Measurements from ENCODE around the gene MREG. TPM values are rescaled to one million over a fixed set of nuclear protein-coding genes. Genes with fewer than 3 reads are reported as not detected.

The MREG gene
- polyA plus RNA-seq, 3 donors = 0.14 to 0.47 TPM; not detected in 1

DNA sequence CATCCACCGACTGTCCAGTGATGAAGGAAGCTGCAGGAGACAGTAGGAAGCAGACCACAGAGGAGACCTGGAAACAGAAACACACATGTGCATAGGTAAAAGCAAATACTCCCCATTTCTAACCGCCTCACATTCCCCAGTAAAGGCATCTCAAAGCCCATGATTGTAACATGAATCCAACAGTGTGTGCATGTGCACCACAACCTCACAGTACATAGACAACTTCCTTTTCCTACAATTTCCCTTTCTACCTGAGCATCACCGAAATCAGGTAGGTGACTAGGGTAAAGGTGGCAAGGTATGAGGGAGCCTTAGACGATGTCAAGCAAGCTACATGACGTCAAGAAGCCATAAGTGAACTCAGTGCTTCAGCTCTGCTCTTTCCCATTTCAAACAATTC, 30.6 kb upstream of the MREG start:
- TF ChIP-seq, protein P1, sequence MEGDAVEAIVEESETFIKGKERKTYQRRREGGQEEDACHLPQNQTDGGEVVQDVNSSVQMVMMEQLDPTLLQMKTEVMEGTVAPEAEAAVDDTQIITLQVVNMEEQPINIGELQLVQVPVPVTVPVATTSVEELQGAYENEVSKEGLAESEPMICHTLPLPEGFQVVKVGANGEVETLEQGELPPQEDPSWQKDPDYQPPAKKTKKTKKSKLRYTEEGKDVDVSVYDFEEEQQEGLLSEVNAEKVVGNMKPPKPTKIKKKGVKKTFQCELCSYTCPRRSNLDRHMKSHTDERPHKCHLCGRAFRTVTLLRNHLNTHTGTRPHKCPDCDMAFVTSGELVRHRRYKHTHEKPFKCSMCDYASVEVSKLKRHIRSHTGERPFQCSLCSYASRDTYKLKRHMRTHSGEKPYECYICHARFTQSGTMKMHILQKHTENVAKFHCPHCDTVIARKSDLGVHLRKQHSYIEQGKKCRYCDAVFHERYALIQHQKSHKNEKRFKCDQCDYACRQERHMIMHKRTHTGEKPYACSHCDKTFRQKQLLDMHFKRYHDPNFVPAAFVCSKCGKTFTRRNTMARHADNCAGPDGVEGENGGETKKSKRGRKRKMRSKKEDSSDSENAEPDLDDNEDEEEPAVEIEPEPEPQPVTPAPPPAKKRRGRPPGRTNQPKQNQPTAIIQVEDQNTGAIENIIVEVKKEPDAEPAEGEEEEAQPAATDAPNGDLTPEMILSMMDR (IDR thresholded peaks at IDR 0.05) = no peak
- no peak overlapping the region for H2AFZ ChIP-seq (ENCODE audit: insufficient read depth, low read depth, low read length, poor library complexity, severe bottlenecking)
- Mint-ChIP-seq H3K27ac (no peak overlapping the region), H3K4me1 (no peaks in the 10 kb centered on the region), H3K4me3 (no peak overlapping the region), H3K27me3 (ENCODE audit: low read depth in 3 of 3) (peaks cover 0 to 2% (median 0%) of the 10 kb centered on the region in 3 donors), H3K9me3 (no peaks in the 10 kb centered on the region), H3K36me3 (peaks cover 50 to 52% of the 10 kb centered on the region in 2 donors)
- no peaks in the 10 kb centered on the region for H3K79me2 ChIP-seq (ENCODE audit: insufficient read depth, low read length)
- intact Hi-C loops (cut with micrococcal nuclease) = no loop called here
- no peak overlapping the region for H3K9ac ChIP-seq (ENCODE audit: insufficient read depth, low read length, poor library complexity, severe bottlenecking)
- no peak for DNase-seq
- H3K4me3 ChIP-seq (replicated peaks in 1 of 3; ENCODE audit: low read depth in 2 of 3, low read length in 3 of 3) = no peak overlapping the region
- H3K9me3 ChIP-seq (replicated peaks in 1 of 2; ENCODE audit: control insufficient read depth in 1 of 2, insufficient read depth in 1 of 2, low read length in 2 of 2) = no peaks in the 10 kb centered on the region
- H3K27ac ChIP-seq (ENCODE audit: low read depth in 1 of 2, low read length in 2 of 2) = no peak overlapping the region
- H4K20me1 ChIP-seq (ENCODE audit: insufficient read depth, low read length) = no peaks in the 10 kb centered on the region
- no peak overlapping the region for H3K4me2 ChIP-seq (replicated peaks; ENCODE audit: extremely low read depth, low read length, poor library complexity, severe bottlenecking)
- 100% methylated on average over 2 of the region's 5 CpGs for WGBS (ENCODE audit: insufficient coverage)
- no peaks in the 10 kb centered on the region for H3K27me3 ChIP-seq (ENCODE audit: control insufficient read depth in 2 of 2, insufficient read depth in 2 of 2, low read length in 2 of 2)
- H3K36me3 ChIP-seq (replicated peaks in 1 of 2; ENCODE audit: control insufficient read depth in 1 of 2, insufficient read depth in 2 of 2, low read length in 2 of 2) = peaks cover 16 to 75% of the 10 kb centered on the region in 2 donors
- H3K4me1 ChIP-seq (ENCODE audit: control insufficient read depth in 1 of 2, insufficient read depth in 2 of 2, low read length in 2 of 2) = no peaks in the 10 kb centered on the region

DNA sequence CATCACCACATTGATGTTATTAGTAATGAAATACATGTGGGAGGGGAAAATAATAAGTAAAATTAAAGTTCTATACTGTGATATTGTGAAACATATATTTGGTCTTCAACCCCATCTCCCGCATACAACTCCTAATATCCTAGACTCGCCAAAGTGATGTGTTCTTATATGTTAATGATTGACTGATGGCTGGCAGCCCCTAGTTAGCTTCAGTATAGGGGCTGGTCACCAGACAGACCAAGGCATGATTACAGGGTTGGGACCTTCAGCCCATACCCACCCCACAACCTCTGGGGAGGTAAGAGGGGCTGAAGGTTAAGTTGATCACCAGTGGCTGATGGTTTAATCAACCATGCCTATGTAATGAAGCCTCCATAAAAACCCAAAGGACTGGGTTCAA, 28.1 kb upstream of the MREG start:
- no peak for DNase-seq
- Mint-ChIP-seq H3K9me3 (no peaks in the 10 kb centered on the region), H3K27me3 (ENCODE audit: low read depth in 3 of 3) (peaks cover 0 to 2% (median 0%) of the 10 kb centered on the region in 3 donors), H3K27ac (no peak overlapping the region), H3K4me3 (no peak overlapping the region), H3K4me1 (no peaks in the 10 kb centered on the region), H3K36me3 (peaks cover 57 to 59% of the 10 kb centered on the region in 2 donors)
- no peaks in the 10 kb centered on the region for H4K20me1 ChIP-seq (ENCODE audit: insufficient read depth, low read length)
- peaks cover 4 to 69% of the 10 kb centered on the region in 2 donors for H3K36me3 ChIP-seq (replicated peaks in 1 of 2; ENCODE audit: control insufficient read depth in 1 of 2, insufficient read depth in 2 of 2, low read length in 2 of 2)
- TF ChIP-seq, protein P1 (IDR thresholded peaks at IDR 0.05) = no peak
- H3K9ac ChIP-seq (ENCODE audit: insufficient read depth, low read length, poor library complexity, severe bottlenecking) = no peak overlapping the region
- H3K27me3 ChIP-seq (ENCODE audit: control insufficient read depth in 2 of 2, insufficient read depth in 2 of 2, low read length in 2 of 2) = no peaks in the 10 kb centered on the region
- intact Hi-C loops (cut with micrococcal nuclease) = no loop called here
- no peaks in the 10 kb centered on the region for H3K79me2 ChIP-seq (ENCODE audit: insufficient read depth, low read length)
- H3K27ac ChIP-seq (ENCODE audit: low read depth in 1 of 2, low read length in 2 of 2) = no peak overlapping the region
- no CpG with 5 or more reads among the region's 2 CpGs for WGBS (ENCODE audit: insufficient coverage)
- no peaks in the 10 kb centered on the region for H3K4me1 ChIP-seq (ENCODE audit: control insufficient read depth in 1 of 2, insufficient read depth in 2 of 2, low read length in 2 of 2)
- H3K9me3 ChIP-seq (replicated peaks in 1 of 2; ENCODE audit: control insufficient read depth in 1 of 2, insufficient read depth in 1 of 2, low read length in 2 of 2) = no peaks in the 10 kb centered on the region
- no peak overlapping the region for H2AFZ ChIP-seq (ENCODE audit: insufficient read depth, low read depth, low read length, poor library complexity, severe bottlenecking)
- H3K4me3 ChIP-seq (replicated peaks in 1 of 3; ENCODE audit: low read depth in 2 of 3, low read length in 3 of 3) = no peak overlapping the region
- H3K4me2 ChIP-seq (replicated peaks; ENCODE audit: extremely low read depth, low read length, poor library complexity, severe bottlenecking) = no peak overlapping the region
